Neural crest cell (in vitro differentiated cells): ENCODE results near the gene ADGRF5. TPM values are rescaled to one million over a fixed set of nuclear protein-coding genes. Genes with fewer than 3 reads are reported as not detected.

ENCODE experiments used
- DNase-seq: peaks from one replicate; pipeline ENCODE4 v3.0.0; 2021; ENCODE audit warnings: low read depth, mixed read lengths, low spot score
- H3K27ac Mint-ChIP-seq: one replicate; pipeline ENCODE4 v1.8.0; 2021; ENCODE audit warnings: mild to moderate bottlenecking, mixed read lengths; ENCODE audit not compliant: unreplicated experiment
- H3K27me3 Mint-ChIP-seq: 2 replicates; pipeline ENCODE4 v1.8.0; 2021; ENCODE audit warnings: low read depth, mild to moderate bottlenecking, mixed read lengths
- H3K36me3 Mint-ChIP-seq: 2 replicates; pipeline ENCODE4 v1.8.0; 2021; ENCODE audit warnings: low read depth, mild to moderate bottlenecking, mixed read lengths
- H3K4me1 Mint-ChIP-seq: 2 replicates; pipeline ENCODE4 v1.8.0; 2021; ENCODE audit warnings: mixed read lengths
- H3K4me3 Mint-ChIP-seq: one replicate; pipeline ENCODE4 v1.8.0; 2021; ENCODE audit warnings: mild to moderate bottlenecking, mixed read lengths
- H3K9me3 Mint-ChIP-seq: 2 replicates; pipeline ENCODE4 v1.8.0; 2021; ENCODE audit warnings: mixed read lengths
- CTCF ChIP-seq: fragments of 200-600 bp; sonication (generic); conservative IDR thresholded peaks from 2 replicates; pipeline ENCODE4 v1.5.0; 2021; ENCODE audit warnings: antibody characterized with exemption, mild to moderate bottlenecking
- total RNA-seq: library from RNA; stranded (reverse); gene quantifications from 2 replicates; pipeline ENCODE4 v1.2.1, GENCODE V29; 2021

Gene ADGRF5
- total RNA-seq, 1 donor from 2014 or later, result 0.16 TPM

GRCh38 chr6:46821458-46821881 is 100.3 kb downstream of the ADGRF5 start:
- peaks cover 3% of the 10 kb centered on the region for H3K27me3 Mint-ChIP-seq
- TF ChIP-seq CTCF, result no peak
- H3K36me3 Mint-ChIP-seq, result no peaks in the 10 kb centered on the region
- DNase-seq, result no peak
- H3K4me1 Mint-ChIP-seq, result no peaks in the 10 kb centered on the region
- H3K27ac Mint-ChIP-seq, result no peak overlapping the region
- peaks cover 2% of the 10 kb centered on the region for H3K9me3 Mint-ChIP-seq
- H3K4me3 Mint-ChIP-seq, result no peak overlapping the region

- Mint-ChIP-seq H3K27me3 (no peaks in the 10 kb centered on the region), H3K27ac (no peak overlapping the region), H3K4me3 (no peak overlapping the region), H3K4me1 (no peaks in the 10 kb centered on the region), H3K36me3 (no peaks in the 10 kb centered on the region), H3K9me3 (peaks cover 2% of the 10 kb centered on the region)
- no peak for DNase-seq
- no peak for TF ChIP-seq CTCF
Measured at GRCh38 chr6:46819561-46819960, 102.2 kb downstream of the ADGRF5 start.

- Mint-ChIP-seq H3K9me3 (peaks cover 13% of the 10 kb centered on the region), H3K4me1 (no peaks in the 10 kb centered on the region), H3K36me3 (no peaks in the 10 kb centered on the region), H3K27ac (no peak overlapping the region), H3K4me3 (no peak overlapping the region), H3K27me3 (no peaks in the 10 kb centered on the region)
- no peak for TF ChIP-seq CTCF
- no peak for DNase-seq
Measured at GRCh38 chr6:46816626-46817025, 105.1 kb downstream of the ADGRF5 start.

- Mint-ChIP-seq H3K9me3 (peaks cover 20% of the 10 kb centered on the region), H3K36me3 (no peaks in the 10 kb centered on the region), H3K4me1 (no peaks in the 10 kb centered on the region), H3K27me3 (peaks cover 5% of the 10 kb centered on the region), H3K4me3 (no peak overlapping the region), H3K27ac (no peak overlapping the region)
- TF ChIP-seq CTCF, result no peak
- no peak for DNase-seq
Measured at GRCh38 chr6:46815130-46815529, 106.6 kb downstream of the ADGRF5 start.

GRCh38 chr6:46808806-46809205 is 112.9 kb downstream of the ADGRF5 start:
- peaks cover 13% of the 10 kb centered on the region for H3K9me3 Mint-ChIP-seq
- H3K27me3 Mint-ChIP-seq, result peaks cover 17% of the 10 kb centered on the region

More at GRCh38 chr6:46808806-46809205, 112.9 kb downstream of the ADGRF5 start:
- Mint-ChIP-seq H3K36me3 (no peaks in the 10 kb centered on the region), H3K27ac (no peak overlapping the region), H3K4me1 (no peaks in the 10 kb centered on the region), H3K4me3 (no peak overlapping the region)
- no peak for TF ChIP-seq CTCF
- no peak for DNase-seq

Other genes with a start within 250 kb of the ADGRF5 start
- gene TDRD6, start 234.1 kb downstream of the ADGRF5 start, total RNA-seq, result 0.05 and 0.16 TPM in 2 replicates
- 0.26 and 0.27 TPM in 2 replicates for gene PLA2G7, start 186.6 kb downstream of the ADGRF5 start, total RNA-seq
- not detected in 2 replicates for gene ANKRD66, start 175.0 kb downstream of the ADGRF5 start, total RNA-seq
- gene MEP1A, start 128.5 kb downstream of the ADGRF5 start, total RNA-seq, result not detected in 2 replicates
- 0.09 TPM in 1 of 2 replicates, not detected in the other for gene ADGRF1, start 120.4 kb upstream of the ADGRF5 start, total RNA-seq